ENCODE results near the gene MANSC1.
A peak's percentile ranks its signal among the peaks of the same experiment; 100 is the strongest.
"Not testable (repeated sequence)": the region's sequence is repeated elsewhere in the genome, so short reads cannot be mapped to it uniquely, and the experiment has no call there.

Gene MANSC1

GRCh38 chr12:12364787-12365445 lies 14.9 kb upstream of the MANSC1 start:
- no peak for DNase-seq

DNA sequence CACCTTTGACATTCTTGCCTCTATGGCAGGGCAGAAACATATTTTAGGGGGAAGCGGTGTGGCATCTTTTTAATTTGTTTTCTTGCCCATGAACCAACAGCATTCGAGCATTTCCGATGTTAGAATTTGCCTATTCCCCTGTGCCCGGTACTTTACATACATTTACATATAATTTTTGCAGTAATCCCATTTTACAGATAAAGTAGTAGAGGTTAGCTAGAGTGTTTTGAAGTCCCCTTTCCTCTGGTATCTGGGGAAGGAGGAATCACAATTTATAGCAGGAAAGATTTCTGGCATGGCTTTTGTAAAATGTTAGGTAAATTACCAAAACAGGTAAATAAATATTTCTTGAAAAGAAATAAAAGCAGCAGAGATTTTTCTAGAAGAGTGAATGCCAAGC lies 8.5 kb upstream of the MANSC1 start:
- no peak for DNase-seq

DNA sequence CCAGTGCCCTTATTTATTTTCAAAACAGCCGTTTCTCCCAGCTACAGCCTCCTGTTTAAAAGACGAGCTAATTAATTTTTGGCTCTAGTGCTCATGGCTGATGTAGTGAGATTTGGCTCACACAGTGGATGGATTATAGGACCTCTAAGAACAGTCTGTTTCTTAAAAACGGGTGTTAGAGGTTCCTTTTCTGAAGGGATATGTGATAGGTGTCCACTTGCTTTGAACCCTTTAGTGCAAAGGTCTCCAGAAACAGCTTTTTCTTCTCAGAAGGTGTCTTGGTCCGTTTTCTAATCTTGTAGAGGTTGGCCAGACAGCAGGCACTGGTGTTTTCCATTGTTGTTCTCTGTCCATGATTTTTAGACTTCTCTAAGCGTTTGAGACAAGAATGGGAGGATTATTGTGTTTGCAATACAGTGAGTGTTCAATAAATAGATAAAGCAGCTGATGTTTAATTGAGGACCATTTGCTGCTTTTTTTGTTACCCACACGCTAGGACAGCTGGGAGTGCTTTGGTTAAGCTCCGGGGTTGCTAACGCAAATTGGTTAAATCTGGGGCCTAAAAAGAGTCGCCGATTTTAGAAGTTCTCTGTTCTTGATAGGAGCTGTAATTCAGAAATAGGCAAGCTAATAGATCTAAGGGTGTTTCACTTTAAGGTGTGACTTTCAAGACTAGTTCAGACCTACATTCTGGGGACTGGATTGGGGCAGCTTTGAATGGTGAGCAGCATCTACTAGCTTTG lies 7.8 kb upstream of the MANSC1 start:
- peak; percentile 21 for DNase-seq

DNA sequence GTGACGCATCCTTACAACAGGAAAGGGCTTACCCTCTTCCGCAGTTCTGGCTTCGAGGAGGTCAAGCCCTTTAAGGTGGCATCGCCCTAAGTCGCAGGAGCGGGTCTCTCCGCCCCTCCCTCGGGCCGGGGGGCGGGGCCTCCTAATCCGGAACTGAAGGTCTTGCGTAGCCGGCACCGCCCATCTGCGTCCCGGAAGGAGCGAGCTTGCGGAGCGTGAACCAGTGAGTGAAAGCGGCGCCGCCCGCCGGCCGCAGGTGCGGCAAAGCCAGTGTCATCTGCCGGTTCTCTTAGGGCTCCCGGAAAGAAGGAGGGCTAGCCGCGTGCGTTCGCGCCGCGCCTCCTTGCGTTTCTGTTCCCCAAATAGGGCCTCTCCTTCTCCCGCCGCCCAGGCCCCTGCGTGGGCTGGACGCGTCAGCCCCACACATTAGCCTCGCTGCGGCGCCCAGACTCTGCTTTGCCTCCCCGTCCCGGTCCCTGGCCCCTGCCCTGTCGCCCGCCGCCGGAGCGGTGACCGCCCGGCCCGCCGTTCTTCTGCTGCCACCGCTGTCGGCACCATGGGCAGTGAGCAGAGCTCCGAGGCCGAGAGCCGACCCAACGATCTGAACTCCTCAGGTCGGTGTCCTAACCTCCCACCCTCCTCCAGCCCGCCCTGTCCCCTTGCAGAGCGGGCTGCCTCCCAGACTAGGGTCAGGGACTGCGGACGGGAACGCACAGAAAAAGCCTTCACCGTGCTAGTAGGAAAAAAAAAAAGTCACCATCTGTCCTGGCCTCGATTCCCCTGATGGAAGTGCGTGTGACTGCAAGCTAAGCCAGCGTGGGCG lies 7.1 kb upstream of the MANSC1 start, which contains the start of gene BORCS5:
Gene BORCS5 (plus strand): TSS at position 183 of the 823 bp plus-strand sequence. CDS start 374 bp downstream, at position 557.
- DNase-seq = peak; percentile 100

GRCh38 chr12:12356467-12356895 lies 6.4 kb upstream of the MANSC1 start:
- no peak for DNase-seq

DNA sequence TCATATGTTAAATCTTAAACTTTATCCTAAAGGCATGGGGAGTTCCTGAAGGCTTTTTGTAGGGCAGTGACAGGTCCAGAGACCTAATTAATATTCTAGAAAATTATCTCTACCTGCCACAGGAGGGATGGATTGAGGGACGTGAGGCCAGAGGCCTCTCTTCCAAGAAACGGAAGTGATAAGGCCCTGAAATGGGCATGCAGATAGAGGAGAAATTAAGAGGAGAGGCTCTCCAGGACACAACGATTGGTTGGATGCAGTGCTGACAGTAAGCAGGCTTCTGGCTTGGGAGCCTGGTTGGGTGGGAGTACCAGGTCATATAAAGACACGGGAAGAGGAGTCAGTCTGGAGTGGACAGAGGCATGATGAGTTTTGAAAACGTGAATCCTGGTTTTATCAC lies 3.8 kb upstream of the MANSC1 start:
- DNase-seq = no peak

GRCh38 chr12:12353276-12353675 lies 3.2 kb upstream of the MANSC1 start:
- no peak for DNase-seq

- not testable (repeated sequence) for DNase-seq
Measured at GRCh38 chr12:12351468-12352185, 1.6 kb upstream of the MANSC1 start.

DNA sequence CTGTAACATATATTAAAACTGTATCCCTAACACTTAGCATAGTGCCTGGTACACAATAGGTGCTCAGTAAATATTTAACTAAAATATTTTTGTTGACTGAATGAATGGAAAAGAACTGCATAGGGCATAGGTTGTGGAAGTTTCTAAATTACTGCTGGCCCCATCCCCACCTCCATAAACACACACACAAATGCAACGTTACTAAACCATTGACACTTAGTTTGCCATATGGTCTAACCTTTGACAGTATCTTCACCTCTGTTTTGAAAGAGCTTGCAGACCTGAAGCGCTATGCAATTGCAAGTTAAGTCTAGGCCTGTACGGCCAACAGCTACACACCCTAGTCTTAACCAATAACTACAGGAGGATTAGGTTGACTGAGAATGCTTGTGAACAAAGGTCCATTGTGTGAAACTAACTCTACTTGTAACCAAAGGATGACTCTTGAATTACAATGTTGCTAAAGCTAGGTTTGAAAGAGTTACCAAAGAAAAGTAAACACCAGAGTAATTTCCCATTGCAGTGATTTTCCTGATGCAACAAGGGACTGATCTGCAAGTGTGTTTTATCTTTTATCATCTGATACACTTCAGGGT lies 924 bp upstream of the MANSC1 start:
- no peak for DNase-seq

- DNase-seq = no peak
Measured at GRCh38 chr12:12338527-12339168, 11.4 kb downstream of the MANSC1 start.

DNA sequence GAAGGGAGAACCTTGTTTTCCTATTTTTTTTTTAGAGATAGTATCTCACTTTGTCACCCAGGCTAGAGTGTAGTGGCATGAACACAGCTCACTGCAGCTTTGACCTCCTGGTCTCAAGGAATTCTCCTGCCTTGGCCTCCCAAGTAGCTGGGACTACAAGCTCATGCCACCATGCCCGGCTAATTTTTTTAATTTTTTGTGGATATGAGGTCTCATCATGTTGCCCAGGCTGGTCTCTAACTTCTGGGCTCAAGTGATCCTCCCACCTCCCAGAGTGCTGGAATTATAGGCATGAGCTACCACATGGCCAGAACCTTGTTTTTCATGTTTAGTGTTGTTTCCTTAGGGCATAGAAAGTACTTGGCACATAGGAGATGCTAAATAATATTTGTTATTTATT lies 13.5 kb downstream of the MANSC1 start:
- DNase-seq = no peak

- no peak for DNase-seq
Measured at GRCh38 chr12:12336049-12336411, 14.0 kb downstream of the MANSC1 start.

DNA sequence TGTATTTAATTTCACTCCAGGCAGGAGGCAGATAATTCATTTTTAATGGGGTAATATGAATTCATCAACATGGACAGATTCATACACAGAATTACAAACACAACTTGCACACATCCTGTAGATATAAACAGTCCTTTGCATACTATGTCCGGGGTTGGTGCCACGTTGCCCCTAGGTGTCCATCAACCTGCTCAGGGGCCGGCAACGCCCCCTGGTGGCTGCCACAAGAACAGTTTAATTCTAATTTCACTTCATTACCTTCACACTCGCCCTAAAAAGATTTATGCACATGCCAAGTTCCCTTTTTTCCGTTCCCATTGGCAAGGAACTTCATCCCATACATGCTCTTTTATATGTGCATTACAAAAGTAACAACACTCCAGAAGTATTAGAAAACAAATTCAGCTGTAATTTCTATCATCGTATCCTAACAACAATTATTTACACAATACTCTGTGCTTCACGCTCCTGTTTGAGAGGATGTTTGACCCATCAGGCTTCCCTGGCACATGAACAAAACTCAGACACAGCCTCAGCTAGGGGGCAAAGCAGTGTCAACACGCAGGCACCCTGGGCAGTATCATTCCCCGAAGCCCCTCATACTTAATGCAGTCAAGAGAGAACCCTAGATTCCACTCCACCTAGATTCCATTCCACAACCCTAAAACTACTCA lies 15.5 kb downstream of the MANSC1 start:
- peak; percentile 76 for DNase-seq

DNA sequence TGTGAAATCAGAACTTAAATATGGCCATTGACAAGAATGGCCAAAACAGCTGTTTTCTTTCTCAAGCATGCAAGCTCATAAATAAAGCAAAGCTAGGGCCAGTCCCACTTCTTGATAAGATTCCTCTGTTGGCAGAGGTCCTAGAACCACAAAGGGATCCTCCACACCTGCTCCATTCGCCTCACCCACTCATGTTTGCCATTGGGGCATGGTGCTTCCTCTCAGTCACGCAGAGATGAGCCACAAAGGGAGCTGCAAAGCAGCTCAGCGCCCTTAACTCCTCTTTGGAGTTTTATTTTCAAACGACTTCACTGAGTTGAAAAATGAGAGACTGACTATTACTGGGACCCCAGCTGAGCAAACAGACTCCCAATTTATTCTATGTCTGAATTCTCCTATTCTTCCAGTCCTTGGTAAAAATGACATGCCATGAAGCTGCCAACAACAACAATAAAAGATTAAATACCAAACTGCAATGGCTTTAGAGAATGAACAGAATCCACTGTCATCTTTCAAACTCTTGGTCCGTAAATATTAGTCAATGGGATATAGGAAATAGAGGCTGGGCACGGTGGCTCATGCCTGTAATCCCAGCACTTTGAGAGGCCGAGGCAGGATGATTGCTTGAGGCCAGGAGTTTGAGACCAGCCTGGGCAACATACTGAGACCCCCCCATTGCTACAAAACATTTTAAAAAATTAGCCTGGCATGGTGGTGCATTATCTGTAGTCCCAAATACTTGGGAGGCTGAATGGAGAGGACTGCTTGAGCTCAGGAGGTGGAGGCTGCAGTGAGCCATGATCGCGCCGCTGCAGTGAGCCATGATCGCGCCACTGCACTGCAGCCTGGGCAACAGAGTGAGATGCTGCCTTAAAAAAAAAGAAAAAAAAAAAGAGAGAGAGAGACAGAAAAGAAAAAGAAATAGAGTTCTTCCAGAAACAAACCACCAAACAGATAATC lies 16.4 kb downstream of the MANSC1 start:
- DNase-seq = no peak

DNA sequence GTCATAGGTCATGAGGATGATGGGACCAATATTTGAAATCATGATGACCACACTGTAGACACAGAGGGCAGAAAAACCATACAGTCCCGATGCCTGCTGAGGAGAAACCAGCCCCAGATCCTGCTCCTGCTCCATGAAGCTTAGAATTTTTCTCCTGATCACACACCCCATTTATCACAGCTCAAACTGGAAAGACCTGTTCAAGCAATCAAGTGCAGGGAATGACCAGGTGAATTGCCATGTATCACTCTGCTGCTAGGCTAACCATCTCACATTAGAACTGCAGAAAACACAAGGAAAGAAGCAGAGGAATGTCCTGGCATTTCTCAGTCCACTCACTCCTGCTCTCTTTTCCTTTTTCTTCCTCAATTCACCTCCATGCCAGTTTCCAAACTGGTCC lies 18.1 kb downstream of the MANSC1 start:
- DNase-seq = no peak

DNA sequence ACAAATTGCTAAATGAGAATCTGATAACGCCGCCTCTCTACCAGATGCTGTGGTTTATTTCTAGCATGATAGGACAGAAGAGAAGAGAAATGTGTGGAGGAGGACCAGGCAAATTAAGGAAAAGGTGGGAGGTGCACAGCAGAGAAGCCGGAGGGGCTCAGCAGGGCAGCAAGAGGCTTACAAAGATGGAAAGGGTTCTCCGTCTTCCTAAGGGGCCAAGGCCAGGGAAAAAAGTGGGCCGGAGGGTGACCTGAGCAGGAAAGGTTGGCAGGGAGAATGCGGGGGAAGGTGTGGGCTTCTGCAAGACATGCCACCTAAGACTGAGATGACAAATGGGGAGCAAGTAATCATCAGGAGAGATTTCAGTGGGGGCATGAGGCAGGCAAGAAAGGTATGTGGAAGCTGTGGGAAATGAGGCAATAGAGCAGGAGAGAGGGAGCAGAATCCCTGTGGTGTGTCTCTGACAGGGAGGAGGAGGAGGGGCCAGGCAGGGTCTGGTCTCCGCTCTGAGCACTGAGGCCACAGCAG lies 18.7 kb downstream of the MANSC1 start:
- no peak for DNase-seq

GRCh38 chr12:12327802-12328201 lies 22.2 kb downstream of the MANSC1 start:
- DNase-seq = peak; percentile 39

GRCh38 chr12:12326262-12326661 lies 23.8 kb downstream of the MANSC1 start:
- no peak for DNase-seq

DNA sequence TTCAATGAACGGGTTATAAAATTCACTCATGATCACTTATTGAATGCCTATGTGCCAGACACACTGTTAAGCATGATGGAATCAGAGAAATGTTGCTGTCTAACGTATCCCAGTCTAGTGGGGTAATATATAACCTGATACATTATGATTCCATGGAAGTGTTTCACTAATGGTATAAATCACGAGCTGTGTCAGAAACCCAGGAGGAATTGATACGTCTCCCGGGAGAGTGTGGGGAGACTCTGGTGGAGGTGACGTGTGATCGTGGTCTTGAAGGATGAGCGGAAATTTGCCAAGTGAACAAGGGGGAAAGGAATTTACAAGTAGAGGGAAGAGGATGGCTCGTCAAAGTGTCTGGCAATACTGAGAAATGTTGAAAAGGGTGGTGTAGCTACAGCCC lies 26.5 kb downstream of the MANSC1 start:
- no peak for DNase-seq

- DNase-seq = no peak
Measured at GRCh38 chr12:12323118-12323517, 26.9 kb downstream of the MANSC1 start.

Data from CD4-positive, alpha-beta T cell treated with Interleukin-17A for 4 hours (primary cell).